Umbilical cord (tissue), 2 donors: ENCODE results near the gene MICAL3. TPM values are rescaled to one million over a fixed set of nuclear protein-coding genes. Genes with fewer than 3 reads are reported as not detected.
A peak's percentile ranks its signal among the peaks of the same experiment; 100 is the strongest.
"Not testable (repeated sequence)": the region's sequence is repeated elsewhere in the genome, so short reads cannot be mapped to it uniquely, and the experiment has no call there.

Source experiments
- DNase-seq: peaks from one replicate; pipeline ENCODE4 v3.0.0-alpha.2; 2015; ENCODE audit warnings: low spot score
- total RNA-seq: library from RNA; depleted of rRNA; stranded (reverse); fragments of >200 nt; gene quantifications from one replicate; pipeline ENCODE4 v1.2.3, GENCODE V29; 2014; ENCODE audit warnings: low replicate concordance; ENCODE audit not compliant: insufficient read depth

Gene MICAL3
- total RNA-seq, 1 donor from 2014 or later, result 30.1 TPM

- no peak for DNase-seq
These were observed 25.4 kb downstream of the MICAL3 start for GRCh38 chr22:17998913-17999312.

GRCh38 chr22:17997456-17997855 lies 26.9 kb downstream of the MICAL3 start:
- DNase-seq, result no peak

- not testable (repeated sequence) for DNase-seq
These were observed 29.1 kb downstream of the MICAL3 start for GRCh38 chr22:17995256-17995655.

- no peak for DNase-seq
These were observed 29.8 kb downstream of the MICAL3 start for GRCh38 chr22:17994424-17995108.

GRCh38 chr22:17992976-17993375 lies 31.4 kb downstream of the MICAL3 start:
- not testable (repeated sequence) for DNase-seq

- not testable (repeated sequence) for DNase-seq
These were observed 32.4 kb downstream of the MICAL3 start for GRCh38 chr22:17991992-17992391.

- no peak for DNase-seq
These were observed 33.4 kb downstream of the MICAL3 start for GRCh38 chr22:17990942-17991341.

GRCh38 chr22:17990147-17990546 lies 34.2 kb downstream of the MICAL3 start:
- no peak for DNase-seq

- no peak for DNase-seq
These were observed 35.4 kb downstream of the MICAL3 start for GRCh38 chr22:17988800-17989513.

- no peak for DNase-seq
These were observed 38.8 kb downstream of the MICAL3 start for GRCh38 chr22:17985606-17986005.

- not testable (repeated sequence) for DNase-seq
These were observed 39.3 kb downstream of the MICAL3 start for GRCh38 chr22:17985071-17985470.

GRCh38 chr22:17984114-17984513 lies 40.2 kb downstream of the MICAL3 start:
- no peak for DNase-seq

- DNase-seq, result no peak
These were observed 41.7 kb downstream of the MICAL3 start for GRCh38 chr22:17982572-17983141.

GRCh38 chr22:17981497-17981896 lies 42.9 kb downstream of the MICAL3 start:
- DNase-seq, result no peak

- peak; percentile 85 for DNase-seq
These were observed 43.7 kb downstream of the MICAL3 start for GRCh38 chr22:17980638-17981051.

- DNase-seq, result peak; percentile 52
These were observed 44.3 kb downstream of the MICAL3 start for GRCh38 chr22:17980015-17980590.

GRCh38 chr22:17978027-17978426 lies 46.3 kb downstream of the MICAL3 start:
- DNase-seq, result no peak

GRCh38 chr22:17977371-17977770 lies 47.0 kb downstream of the MICAL3 start:
- DNase-seq, result no peak

GRCh38 chr22:17976121-17976520 lies 48.2 kb downstream of the MICAL3 start:
- peak; percentile 88 for DNase-seq

GRCh38 chr22:17974703-17975372 lies 49.5 kb downstream of the MICAL3 start:
- no peak for DNase-seq

GRCh38 chr22:17974087-17974486 lies 50.3 kb downstream of the MICAL3 start:
- DNase-seq, result no peak

- DNase-seq, result no peak
These were observed 51.1 kb downstream of the MICAL3 start for GRCh38 chr22:17973217-17973616.
